ENCODE results near the gene CELSR1. TPM values are rescaled to one million over a fixed set of nuclear protein-coding genes. Genes with fewer than 3 reads are reported as not detected.

Gene CELSR1
- total RNA-seq, 1 donor from 2014 or later = 16.0 TPM

DNA sequence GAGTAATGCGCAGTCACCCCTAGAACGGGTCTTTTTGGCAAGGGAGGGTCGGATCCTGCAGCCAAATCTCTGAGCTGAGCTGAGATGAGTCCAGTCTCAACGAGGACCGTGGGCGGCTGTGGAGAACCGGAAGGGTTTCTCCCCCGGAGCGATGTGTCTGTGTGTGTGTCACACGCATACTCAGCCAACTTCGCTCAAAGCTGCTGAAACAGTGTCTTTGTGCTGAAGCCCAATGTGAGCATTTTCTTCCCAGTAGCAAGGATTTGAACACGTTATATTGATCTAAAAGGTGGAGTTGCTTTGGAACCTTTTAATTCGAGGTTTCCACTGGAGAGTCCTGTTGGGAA, 1.4 kb upstream of the CELSR1 start:
- DNase-seq (ENCODE audit: extremely low spot score, unreplicated experiment) = no peak
- H3K27me3 Mint-ChIP-seq (ENCODE audit: unreplicated experiment) = no peaks in the 10 kb centered on the region
- H3K4me3 Mint-ChIP-seq (ENCODE audit: unreplicated experiment) = peak overlapping the region; percentile 79
- H3K9me3 Mint-ChIP-seq (ENCODE audit: unreplicated experiment) = no peaks in the 10 kb centered on the region
- H3K36me3 Mint-ChIP-seq (ENCODE audit: unreplicated experiment) = no peaks in the 10 kb centered on the region
- H3K4me1 Mint-ChIP-seq (ENCODE audit: unreplicated experiment) = peaks cover 26% of the 10 kb centered on the region
- peak overlapping the region; percentile 73 for H3K27ac Mint-ChIP-seq (ENCODE audit: unreplicated experiment)
- no peak for TF ChIP-seq CTCF (IDR thresholded peaks at IDR 0.05)

GRCh38 chr22:46537946-46538813, 760 bp upstream of the CELSR1 start:
- H3K4me3 Mint-ChIP-seq (ENCODE audit: unreplicated experiment) = peak overlapping the region; percentile 79
- peaks cover 26% of the 10 kb centered on the region for H3K4me1 Mint-ChIP-seq (ENCODE audit: unreplicated experiment)
- no peaks in the 10 kb centered on the region for H3K27me3 Mint-ChIP-seq (ENCODE audit: unreplicated experiment)
- no peak for DNase-seq (ENCODE audit: extremely low spot score, unreplicated experiment)
- peak overlapping the region; percentile 73 for H3K27ac Mint-ChIP-seq (ENCODE audit: unreplicated experiment)
- H3K9me3 Mint-ChIP-seq (ENCODE audit: unreplicated experiment) = no peaks in the 10 kb centered on the region
- TF ChIP-seq CTCF (IDR thresholded peaks at IDR 0.05) = peak; percentile 34
- H3K36me3 Mint-ChIP-seq (ENCODE audit: unreplicated experiment) = no peaks in the 10 kb centered on the region

GRCh38 chr22:46536537-46537224, 739 bp downstream of the CELSR1 start:
- Mint-ChIP-seq H3K27me3 (ENCODE audit: unreplicated experiment) (no peaks in the 10 kb centered on the region), H3K4me3 (ENCODE audit: unreplicated experiment) (no peak overlapping the region), H3K4me1 (ENCODE audit: unreplicated experiment) (peaks cover 31% of the 10 kb centered on the region), H3K36me3 (ENCODE audit: unreplicated experiment) (no peaks in the 10 kb centered on the region), H3K27ac (ENCODE audit: unreplicated experiment) (no peak overlapping the region), H3K9me3 (ENCODE audit: unreplicated experiment) (no peaks in the 10 kb centered on the region)
- no peak for DNase-seq (ENCODE audit: extremely low spot score, unreplicated experiment)
- no peak for TF ChIP-seq CTCF (IDR thresholded peaks at IDR 0.05)

- TF ChIP-seq CTCF (IDR thresholded peaks at IDR 0.05) = no peak
- DNase-seq (ENCODE audit: extremely low spot score, unreplicated experiment) = no peak
- no peak overlapping the region for H3K27ac Mint-ChIP-seq (ENCODE audit: unreplicated experiment)
- no peaks in the 10 kb centered on the region for H3K36me3 Mint-ChIP-seq (ENCODE audit: unreplicated experiment)
- H3K9me3 Mint-ChIP-seq (ENCODE audit: unreplicated experiment) = no peaks in the 10 kb centered on the region
- peak overlapping the region; percentile 58 for H3K4me3 Mint-ChIP-seq (ENCODE audit: unreplicated experiment)
- no peaks in the 10 kb centered on the region for H3K27me3 Mint-ChIP-seq (ENCODE audit: unreplicated experiment)
- peaks cover 27% of the 10 kb centered on the region for H3K4me1 Mint-ChIP-seq (ENCODE audit: unreplicated experiment)
These were observed 1.4 kb downstream of the CELSR1 start for GRCh38 chr22:46535876-46536536.
